Neural cell (in vitro differentiated cells): ENCODE data around the gene ANAPC10. TPM values are rescaled to one million over a fixed set of nuclear protein-coding genes. Genes with fewer than 3 reads are reported as not detected.

Experiments
- H2AFZ ChIP-seq: fragments of 200-600, 300-800 bp; sonication (generic), shearing (Covaris generic); 2 replicates; pipeline ENCODE4 v1.6.0; 2014; ENCODE audit warnings: low read depth, mild to moderate bottlenecking, antibody characterized with exemption, low read length, moderate library complexity
- H3F3A ChIP-seq: fragments of 200-600 bp; shearing (Covaris generic); 2 replicates; pipeline ENCODE4 v1.6.1; 2016; ENCODE audit warnings: mild to moderate bottlenecking, moderate library complexity, mixed read lengths, antibody characterized with exemption, low read length; ENCODE audit not compliant: insufficient read depth, poor library complexity, severe bottlenecking
- H3K27ac ChIP-seq: fragments of 200-600, 300-800 bp; sonication (generic), shearing (Covaris generic); 2 replicates; pipeline ENCODE4 v1.5.1; 2014; ENCODE audit warnings: mild to moderate bottlenecking, low read length, moderate library complexity
- H3K27me3 ChIP-seq: fragments of 300-800, 200-600 bp; sonication (generic), shearing (Covaris generic); 2 replicates; pipeline ENCODE4 v1.6.0; 2014; ENCODE audit warnings: mild to moderate bottlenecking, low read depth, low read length, moderate library complexity; ENCODE audit not compliant: insufficient read depth
- H3K36me3 ChIP-seq: fragments of 300-800, 200-600 bp; sonication (generic), shearing (Covaris generic); 2 replicates; pipeline ENCODE4 v1.5.1; 2014; ENCODE audit warnings: mild to moderate bottlenecking, antibody characterized with exemption, low read length, moderate library complexity; ENCODE audit not compliant: insufficient read depth
- H3K4me2 ChIP-seq: fragments of 300-800, 200-600 bp; sonication (generic), shearing (Covaris generic); 2 replicates; pipeline ENCODE4 v1.6.0; 2014; ENCODE audit warnings: mild to moderate bottlenecking, low read length
- H3K4me3 ChIP-seq: fragments of 300-800, 200-600 bp; sonication (generic), shearing (Covaris generic); 2 replicates; pipeline ENCODE4 v1.5.1; 2014; ENCODE audit warnings: mild to moderate bottlenecking, low read length, moderate library complexity
- H3K79me2 ChIP-seq: fragments of 200-600 bp; shearing (Covaris generic); replicated peaks from 2 replicates; pipeline ENCODE4 v1.6.0; 2014; ENCODE audit warnings: mild to moderate bottlenecking, low read length, moderate library complexity; ENCODE audit not compliant: insufficient read depth
- H3K9ac ChIP-seq: fragments of 300-800, 200-600 bp; sonication (generic), shearing (Covaris generic); 2 replicates; pipeline ENCODE4 v1.6.1; 2016; ENCODE audit warnings: mild to moderate bottlenecking, low read length, mixed read lengths
- H3K9me2 ChIP-seq: fragments of 200-600 bp; shearing (Covaris generic); 2 replicates; pipeline ENCODE4 v1.6.1; 2016; ENCODE audit warnings: mild to moderate bottlenecking, low read length, mixed read lengths; ENCODE audit not compliant: insufficient read depth
- H3K9me3 ChIP-seq: fragments of 200-600, 300-800 bp; sonication (generic), shearing (Covaris generic); 2 replicates; pipeline ENCODE4 v1.6.1; 2016; ENCODE audit warnings: mild to moderate bottlenecking, mixed run types, low read length, moderate library complexity, mixed read lengths
- H4K20me1 ChIP-seq: fragments of 200-600 bp; shearing (Covaris generic); 2 replicates; pipeline ENCODE4 v1.6.1; 2016; ENCODE audit warnings: mild to moderate bottlenecking, mixed run types; ENCODE audit not compliant: insufficient read depth
- EP300 ChIP-seq: fragments of 450-650 bp; conservative IDR thresholded peaks from 2 replicates; pipeline ENCODE4 v1.6.1; 2014; ENCODE audit warnings: antibody characterized with exemption, mild to moderate bottlenecking, moderate library complexity; ENCODE audit not compliant: poor library complexity, severe bottlenecking
- EZH2 ChIP-seq: fragments of 200-600, 300-800 bp; shearing (Covaris generic), sonication (generic); IDR thresholded peaks from 2 replicates; pipeline ENCODE4 v1.6.1; 2014; ENCODE audit warnings: antibody characterized with exemption, low read length, borderline replicate concordance, mild to moderate bottlenecking; ENCODE audit not compliant: insufficient read depth, poor library complexity, severe bottlenecking
- MXI1 ChIP-seq: fragments of 450-650 bp; conservative IDR thresholded peaks from 2 replicates; pipeline ENCODE4 v1.6.1; 2014; ENCODE audit warnings: antibody characterized with exemption, mild to moderate bottlenecking; ENCODE audit not compliant: poor library complexity, severe bottlenecking
- POLR2AphosphoS5 ChIP-seq: IDR thresholded peaks from 2 replicates; pipeline ENCODE4 v1.6.1; 2012
- RAD21 ChIP-seq: fragments of 450-650 bp; conservative IDR thresholded peaks from 2 replicates; pipeline ENCODE4 v1.6.1; 2014; ENCODE audit warnings: antibody characterized with exemption, mild to moderate bottlenecking, moderate library complexity
- SMC3 ChIP-seq: fragments of 450-650 bp; conservative IDR thresholded peaks from 2 replicates; pipeline ENCODE4 v1.6.1; 2014; ENCODE audit warnings: antibody characterized with exemption, mild to moderate bottlenecking, moderate library complexity; ENCODE audit not compliant: poor library complexity
- TAF1 ChIP-seq: IDR thresholded peaks from 2 replicates; pipeline ENCODE4 v1.6.1; 2012; ENCODE audit warnings: low read depth
- polyA plus RNA-seq: library from polyadenylated mRNA; depleted of rRNA; stranded (reverse); fragments of >200 nt; gene quantifications from 2 replicates; pipeline ENCODE4 v1.2.3, GENCODE V29; 2014
- TF ChIP-seq, protein P1 (sequence below): IDR thresholded peaks from 2 replicates; pipeline ENCODE4 v1.6.1; 2012; ENCODE audit warnings: borderline replicate concordance
- TF ChIP-seq, protein P2 (sequence below): fragments of 450-650 bp; IDR thresholded peaks from 2 replicates; pipeline ENCODE4 v1.5.1; 2014; ENCODE audit warnings: antibody characterized with exemption, mild to moderate bottlenecking, moderate library complexity; ENCODE audit not compliant: poor library complexity, severe bottlenecking

ANAPC10 gene
- polyA plus RNA-seq, 1 donor from 2014 or later: 37.7 TPM

DNA sequence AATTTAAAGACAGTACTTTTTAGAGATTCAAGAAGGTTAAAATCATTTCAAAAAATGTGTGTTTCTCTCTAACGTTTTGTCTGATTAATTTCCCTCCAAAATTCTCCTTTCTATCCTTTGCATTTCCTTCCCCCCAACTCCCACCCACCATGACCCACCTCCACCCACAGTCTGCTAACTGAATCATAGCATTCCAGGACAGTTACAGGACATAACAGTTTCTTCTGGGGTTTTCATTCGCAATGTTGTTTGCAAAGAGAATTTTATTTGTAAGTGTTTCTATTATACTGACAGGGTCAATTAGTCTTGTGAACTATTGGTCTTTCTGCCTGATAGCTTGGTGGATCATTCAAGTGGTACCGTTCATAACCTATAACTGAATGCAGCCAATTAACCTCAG, 53.7 kb downstream of the ANAPC10 start:
- Histone ChIP-seq H3K79me2 (no peaks in the 10 kb centered on the region), H3K27ac (no peak overlapping the region), H3F3A (no peaks in the 10 kb centered on the region), H3K9me2 (no peaks in the 10 kb centered on the region), H3K4me3 (no peak overlapping the region), H3K9me3 (no peaks in the 10 kb centered on the region), H3K9ac (no peak overlapping the region), H3K4me2 (no peak overlapping the region), H4K20me1 (no peaks in the 10 kb centered on the region), H2AFZ (no peak overlapping the region), H3K36me3 (no peaks in the 10 kb centered on the region), H3K27me3 (no peaks in the 10 kb centered on the region)
- TF ChIP-seq, protein P1, sequence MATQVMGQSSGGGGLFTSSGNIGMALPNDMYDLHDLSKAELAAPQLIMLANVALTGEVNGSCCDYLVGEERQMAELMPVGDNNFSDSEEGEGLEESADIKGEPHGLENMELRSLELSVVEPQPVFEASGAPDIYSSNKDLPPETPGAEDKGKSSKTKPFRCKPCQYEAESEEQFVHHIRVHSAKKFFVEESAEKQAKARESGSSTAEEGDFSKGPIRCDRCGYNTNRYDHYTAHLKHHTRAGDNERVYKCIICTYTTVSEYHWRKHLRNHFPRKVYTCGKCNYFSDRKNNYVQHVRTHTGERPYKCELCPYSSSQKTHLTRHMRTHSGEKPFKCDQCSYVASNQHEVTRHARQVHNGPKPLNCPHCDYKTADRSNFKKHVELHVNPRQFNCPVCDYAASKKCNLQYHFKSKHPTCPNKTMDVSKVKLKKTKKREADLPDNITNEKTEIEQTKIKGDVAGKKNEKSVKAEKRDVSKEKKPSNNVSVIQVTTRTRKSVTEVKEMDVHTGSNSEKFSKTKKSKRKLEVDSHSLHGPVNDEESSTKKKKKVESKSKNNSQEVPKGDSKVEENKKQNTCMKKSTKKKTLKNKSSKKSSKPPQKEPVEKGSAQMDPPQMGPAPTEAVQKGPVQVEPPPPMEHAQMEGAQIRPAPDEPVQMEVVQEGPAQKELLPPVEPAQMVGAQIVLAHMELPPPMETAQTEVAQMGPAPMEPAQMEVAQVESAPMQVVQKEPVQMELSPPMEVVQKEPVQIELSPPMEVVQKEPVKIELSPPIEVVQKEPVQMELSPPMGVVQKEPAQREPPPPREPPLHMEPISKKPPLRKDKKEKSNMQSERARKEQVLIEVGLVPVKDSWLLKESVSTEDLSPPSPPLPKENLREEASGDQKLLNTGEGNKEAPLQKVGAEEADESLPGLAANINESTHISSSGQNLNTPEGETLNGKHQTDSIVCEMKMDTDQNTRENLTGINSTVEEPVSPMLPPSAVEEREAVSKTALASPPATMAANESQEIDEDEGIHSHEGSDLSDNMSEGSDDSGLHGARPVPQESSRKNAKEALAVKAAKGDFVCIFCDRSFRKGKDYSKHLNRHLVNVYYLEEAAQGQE: no peak
- TF ChIP-seq EP300 (no peak), MXI1 (no peak)

DNA sequence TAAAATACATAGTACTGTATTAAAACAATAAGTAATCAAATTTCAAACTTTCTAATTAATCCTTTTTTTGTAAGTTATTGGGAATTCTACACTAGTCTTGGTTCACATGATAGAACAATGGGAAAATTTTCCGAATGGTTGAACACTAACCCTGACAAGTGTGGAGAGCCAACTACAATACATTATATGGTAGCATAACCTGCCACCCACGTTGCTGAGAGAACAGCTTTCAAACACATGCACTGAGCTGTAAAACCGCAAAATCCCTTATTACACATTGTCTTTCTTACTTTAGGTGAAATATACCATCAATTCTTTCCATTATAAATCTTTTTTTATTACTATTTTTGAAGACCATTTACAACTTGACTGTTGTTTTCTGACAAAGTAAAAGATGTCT, 54.7 kb downstream of the ANAPC10 start:
- H3K27ac ChIP-seq: no peak overlapping the region
- no peak overlapping the region for H3K9ac ChIP-seq
- H3K79me2 ChIP-seq: no peaks in the 10 kb centered on the region
- H3K27me3 ChIP-seq: no peaks in the 10 kb centered on the region
- no peak overlapping the region for H3K4me2 ChIP-seq
- H3K36me3 ChIP-seq: no peaks in the 10 kb centered on the region
- H3K9me2 ChIP-seq: no peaks in the 10 kb centered on the region
- no peaks in the 10 kb centered on the region for H4K20me1 ChIP-seq
- H2AFZ ChIP-seq: no peak overlapping the region
- no peak overlapping the region for H3K4me3 ChIP-seq
- TF ChIP-seq, protein P2, sequence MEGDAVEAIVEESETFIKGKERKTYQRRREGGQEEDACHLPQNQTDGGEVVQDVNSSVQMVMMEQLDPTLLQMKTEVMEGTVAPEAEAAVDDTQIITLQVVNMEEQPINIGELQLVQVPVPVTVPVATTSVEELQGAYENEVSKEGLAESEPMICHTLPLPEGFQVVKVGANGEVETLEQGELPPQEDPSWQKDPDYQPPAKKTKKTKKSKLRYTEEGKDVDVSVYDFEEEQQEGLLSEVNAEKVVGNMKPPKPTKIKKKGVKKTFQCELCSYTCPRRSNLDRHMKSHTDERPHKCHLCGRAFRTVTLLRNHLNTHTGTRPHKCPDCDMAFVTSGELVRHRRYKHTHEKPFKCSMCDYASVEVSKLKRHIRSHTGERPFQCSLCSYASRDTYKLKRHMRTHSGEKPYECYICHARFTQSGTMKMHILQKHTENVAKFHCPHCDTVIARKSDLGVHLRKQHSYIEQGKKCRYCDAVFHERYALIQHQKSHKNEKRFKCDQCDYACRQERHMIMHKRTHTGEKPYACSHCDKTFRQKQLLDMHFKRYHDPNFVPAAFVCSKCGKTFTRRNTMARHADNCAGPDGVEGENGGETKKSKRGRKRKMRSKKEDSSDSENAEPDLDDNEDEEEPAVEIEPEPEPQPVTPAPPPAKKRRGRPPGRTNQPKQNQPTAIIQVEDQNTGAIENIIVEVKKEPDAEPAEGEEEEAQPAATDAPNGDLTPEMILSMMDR: no peak
- no peak for TF ChIP-seq MXI1
- TF ChIP-seq EZH2: no peak
- no peak for TF ChIP-seq POLR2AphosphoS5
- no peak for TF ChIP-seq EP300
- TF ChIP-seq, protein P1: no peak
- TF ChIP-seq RAD21: no peak
- no peak for TF ChIP-seq SMC3
- no peak for TF ChIP-seq TAF1
- no peaks in the 10 kb centered on the region for H3K9me3 ChIP-seq
- no peaks in the 10 kb centered on the region for H3F3A ChIP-seq
